Measurements from ENCODE around the gene PTPRE.

The PTPRE gene

GRCh38 chr10:128115356-128115755 lies 208.5 kb downstream of the PTPRE start:
- TF ChIP-seq RARB (CRISPR knock-in tag; IDR thresholded peaks at IDR 0.05) (no peak), ZNF70 (CRISPR knock-in tag; IDR thresholded peaks at IDR 0.05) (no peak), PATZ1 (CRISPR knock-in tag; IDR thresholded peaks at IDR 0.05; ENCODE audit: borderline replicate concordance) (no peak), GLIS3 (CRISPR knock-in tag; IDR thresholded peaks at IDR 0.05) (no peak), CSRNP3 (CRISPR knock-in tag; IDR thresholded peaks at IDR 0.05) (no peak), CSDC2 (CRISPR knock-in tag; IDR thresholded peaks at IDR 0.05) (no peak), ESRRG (CRISPR knock-in tag; IDR thresholded peaks at IDR 0.05) (no peak), TSHZ2 (CRISPR knock-in tag; IDR thresholded peaks at IDR 0.05) (no peak)
- ATAC-seq = no peak

- TF ChIP-seq PATZ1 (CRISPR knock-in tag; IDR thresholded peaks at IDR 0.05; ENCODE audit: borderline replicate concordance) = no peak
- no peak for TF ChIP-seq ZC3H10 (CRISPR knock-in tag; IDR thresholded peaks at IDR 0.05)
- no peak for ATAC-seq
Observed at GRCh38 chr10:128116187-128116586, 209.3 kb downstream of the PTPRE start.

- TF ChIP-seq CSRNP3 (CRISPR knock-in tag; IDR thresholded peaks at IDR 0.05) = no peak
- TF ChIP-seq PATZ1 (CRISPR knock-in tag; IDR thresholded peaks at IDR 0.05; ENCODE audit: borderline replicate concordance) = no peak
- no peak for TF ChIP-seq TCF4 (CRISPR knock-in tag; IDR thresholded peaks at IDR 0.05; ENCODE audit: borderline replicate concordance)
- no peak for TF ChIP-seq ZNF565 (CRISPR knock-in tag; conservative IDR thresholded peaks at IDR 0.05; ENCODE audit: low read depth)
- no peak for TF ChIP-seq CREB5 (CRISPR knock-in tag; IDR thresholded peaks at IDR 0.05; ENCODE audit: low read depth)
- no peak for TF ChIP-seq ZNF8 (CRISPR knock-in tag; IDR thresholded peaks at IDR 0.05)
- no peak for TF ChIP-seq PPARA (CRISPR knock-in tag; IDR thresholded peaks at IDR 0.05; ENCODE audit: borderline replicate concordance)
- TF ChIP-seq ZFP3 (CRISPR knock-in tag; IDR thresholded peaks at IDR 0.05) = no peak
- TF ChIP-seq ZNF70 (CRISPR knock-in tag; IDR thresholded peaks at IDR 0.05) = no peak
- TF ChIP-seq BACH2 (CRISPR knock-in tag; IDR thresholded peaks at IDR 0.05; ENCODE audit: borderline replicate concordance) = no peak
- no peak for ATAC-seq
Observed at GRCh38 chr10:128116851-128117615, 210.1 kb downstream of the PTPRE start.

All from SK-N-SH treated with all-trans-retinoic acid at 6 μM for 48 hours (cell line).